GM10248 (cell line): ENCODE measurements around the gene MED28.
A peak's percentile ranks its signal among the peaks of the same experiment; 100 is the strongest.
"Not testable (repeated sequence)": the region's sequence is repeated elsewhere in the genome, so short reads cannot be mapped to it uniquely, and the experiment has no call there.

Experiments used
- CTCF ChIA-PET: fragments of 300-600 bp; sonication (Branson Sonifier 250); formaldehyde crosslinking; extraction: SDS; loops from one replicate; lab custom pipeline; 2021; ENCODE audit warnings: antibody characterized with exemption; lab: Yijun Ruan, JAX
- POLR2A ChIA-PET: fragments of 350-650 bp; sonication (Branson Sonifier 250); formaldehyde crosslinking; extraction: SDS; loops from one replicate; lab custom pipeline; 2020; ENCODE audit warnings: antibody characterized with exemption; lab: Yijun Ruan, JAX
- DNase-seq: peaks from one replicate; pipeline ENCODE4 v3.0.0; 2012; ENCODE audit errors: extremely low spot score
- CTCF ChIP-seq: IDR thresholded peaks from 2 replicates; pipeline ENCODE4 v1.5.1; 2012; ENCODE audit warnings: mild to moderate bottlenecking, low read depth; ENCODE audit errors: extremely low read depth, missing control alignments, control extremely low read depth

The MED28 gene

GRCh38 chr4:17614416-17615299 is at the start of gene MED28:
TSS of gene MED28 (plus strand) at chr4:17614641. CDS start at chr4:17614655, 14 bp downstream.
- CTCF ChIA-PET = interaction anchor here (1.0 to 3.5 kb wide), 8 partner anchors 8 to 203 kb away, joined by 3 to 13 read pairs (median 4); no protein-coding TSS in a partner anchor
- POLR2A ChIA-PET = interaction anchor here (0.9 to 1.5 kb wide), 4 partner anchors 11 to 514 kb away, joined by 3 to 11 read pairs (median 4); no protein-coding TSS in a partner anchor
- DNase-seq = peak; percentile 98
- TF ChIP-seq CTCF = no peak

GRCh38 chr4:17565846-17566245 is 48.6 kb upstream of the MED28 start:
- DNase-seq = no peak
- ChIA-PET CTCF (interaction anchor here (4.3 kb wide), 1 partner anchor 17 kb away, joined by 16 read pairs; no protein-coding TSS in a partner anchor), POLR2A (no interaction called here)
- no peak for TF ChIP-seq CTCF

- DNase-seq = no peak
- CTCF ChIA-PET = interaction anchor here (0.9 to 4.3 kb wide), 3 partner anchors 8 to 18 kb away, joined by 3 to 16 read pairs (median 4); no protein-coding TSS in a partner anchor
- TF ChIP-seq CTCF = no peak
- POLR2A ChIA-PET = no interaction called here
Observed at GRCh38 chr4:17567271-17567670, 47.2 kb upstream of the MED28 start.

- CTCF ChIA-PET = interaction anchor here (0.9 to 1.2 kb wide), 2 partner anchors 29 to 61 kb away, joined by 3 read pairs; no protein-coding TSS in a partner anchor
- POLR2A ChIA-PET = no interaction called here
- TF ChIP-seq CTCF = no peak
- DNase-seq = no peak
Observed at GRCh38 chr4:17574206-17574605, 40.2 kb upstream of the MED28 start.

- POLR2A ChIA-PET, DNase-seq: not testable (repeated sequence)
- CTCF ChIA-PET = interaction anchor here (1.2 to 2.7 kb wide), 3 partner anchors 17 to 28 kb away, joined by 3 to 17 read pairs (median 3); no protein-coding TSS in a partner anchor
Observed at GRCh38 chr4:17575177-17575576, 39.3 kb upstream of the MED28 start.

GRCh38 chr4:17576932-17577664 is 37.3 kb upstream of the MED28 start, which contains the start of gene LAP3:
TSS of gene LAP3 (plus strand) at chr4:17577198. CDS start at chr4:17577466, 268 bp downstream.
- ChIA-PET POLR2A (interaction anchor here (0.6 kb wide), 1 partner anchor 33 kb away, joined by 5 read pairs; no protein-coding TSS in a partner anchor), CTCF (interaction anchor here (1.2 to 2.7 kb wide), 2 partner anchors 28 to 65 kb away, joined by 3 to 17 read pairs; no protein-coding TSS in a partner anchor)
- no peak for TF ChIP-seq CTCF

More at GRCh38 chr4:17576932-17577664, 37.3 kb upstream of the MED28 start, which contains the start of gene LAP3:
- DNase-seq = peak; percentile 95
